Endothelial cell of umbilical vein (primary cell): Measurements from ENCODE around the gene TSSC4. TPM values are rescaled to one million over a fixed set of nuclear protein-coding genes. Genes with fewer than 3 reads are reported as not detected.

Experiments used
- BruUV-seq: library from RNA; stranded (reverse); fragments of 400-500 nt; replicated peaks from 2 replicates; lab custom pipeline; 2021; lab: Mats Ljungman, UMichigan
- CTCF ChIA-PET: fragments of 300-600, 350-600 bp; sonication (Branson Sonifier 250); formaldehyde crosslinking; loops from one replicate; lab custom pipeline; 2021; ENCODE audit warnings: antibody characterized with exemption, inconsistent platforms; lab: Charles Lee
- POLR2A ChIA-PET: fragments of 300-600, 350-600 bp; sonication (Branson Sonifier 250); formaldehyde crosslinking; loops from one replicate; lab custom pipeline; 2021; ENCODE audit warnings: antibody characterized with exemption, inconsistent platforms; lab: Charles Lee
- DNase-seq: peaks from one replicate; pipeline ENCODE4 v3.0.0-alpha.2; 2011; ENCODE audit warnings: low read depth, low spot score
- FAIRE-seq: peaks from 2 replicates; lab custom pipeline; 2011; peaks lifted over from hg19 to GRCh38; lab: Jason Lieb, UNC
- H2AFZ ChIP-seq: 2 replicates; pipeline ENCODE4 v1.6.0; 2012; ENCODE audit warnings: low read depth, low read length, control low read depth, inconsistent platforms
- H3K27ac ChIP-seq: 2 replicates; pipeline ENCODE4 v1.5.1; 2011; ENCODE audit warnings: low read depth, mild to moderate bottlenecking, control low read depth, low read length, moderate library complexity; ENCODE audit not compliant: insufficient read depth
- H3K27me3 ChIP-seq, 2 experiments: 2 replicates each; pipeline versions ENCODE4 v1.6.0 to v1.6.1; 2011; ENCODE audit warnings: low read length in 2 of 2, mixed read lengths in 1 of 2; ENCODE audit not compliant: control insufficient read depth in 2 of 2, insufficient read depth in 2 of 2
- H3K36me3 ChIP-seq, 2 experiments: 2 replicates in 1 of 2; 3 replicates in 1 of 2; pipeline ENCODE4 v1.5.1; 2011; ENCODE audit warnings: low read length in 2 of 2, mild to moderate bottlenecking in 1 of 2, moderate library complexity in 1 of 2; ENCODE audit not compliant: control insufficient read depth in 2 of 2, insufficient read depth in 2 of 2; ENCODE audit errors: extremely low read depth in 1 of 2
- H3K4me1 ChIP-seq: 3 replicates; pipeline ENCODE4 v1.5.1; 2011; ENCODE audit warnings: mild to moderate bottlenecking, low read length; ENCODE audit not compliant: control insufficient read depth, insufficient read depth; ENCODE audit errors: extremely low read depth
- H3K4me2 ChIP-seq: 2 replicates; pipeline ENCODE4 v1.6.1; 2011; ENCODE audit warnings: low read length, control low read depth, mixed read lengths; ENCODE audit not compliant: insufficient read depth
- H3K4me3 ChIP-seq, 3 experiments: fragments of 200-600 bp in 1 of 3; sonication (generic), shearing (Covaris generic) in 1 of 3; replicated peaks in 1 of 3; 2 replicates each; pipeline ENCODE4 v1.5.1; 2011 to 2016; ENCODE audit warnings: control low read depth in 3 of 3, low read length in 3 of 3, mild to moderate bottlenecking in 2 of 3, inconsistent platforms in 1 of 3, low read depth in 1 of 3, moderate library complexity in 1 of 3; ENCODE audit not compliant: insufficient read depth in 1 of 3
- H3K79me2 ChIP-seq: 2 replicates; pipeline ENCODE4 v1.6.0; 2012; ENCODE audit warnings: low read length, inconsistent platforms; ENCODE audit not compliant: control insufficient read depth, insufficient read depth
- H3K9ac ChIP-seq: replicated peaks from 2 replicates; pipeline ENCODE3; 2011; ENCODE audit warnings: low read length, control low read depth; ENCODE audit not compliant: insufficient read depth; ENCODE audit errors: extremely low read depth
- H3K9me1 ChIP-seq: replicated peaks from 3 replicates; pipeline ENCODE4 v1.6.0; 2011; ENCODE audit warnings: mild to moderate bottlenecking, low read length; ENCODE audit not compliant: control insufficient read depth, insufficient read depth; ENCODE audit errors: extremely low read depth
- H3K9me3 ChIP-seq: replicated peaks from 2 replicates; pipeline ENCODE4 v1.5.1; 2012; ENCODE audit warnings: low read length, inconsistent platforms; ENCODE audit not compliant: control insufficient read depth, insufficient read depth
- H4K20me1 ChIP-seq: replicated peaks from 2 replicates; pipeline ENCODE3; 2011; ENCODE audit warnings: mild to moderate bottlenecking, low read length; ENCODE audit not compliant: control insufficient read depth, insufficient read depth; ENCODE audit errors: extremely low read depth
- FOS ChIP-seq: IDR thresholded peaks from 2 replicates; pipeline ENCODE4 v1.6.1; 2011; ENCODE audit warnings: mild to moderate bottlenecking, low read length, moderate library complexity, borderline replicate concordance; ENCODE audit not compliant: insufficient read depth
- GATA2 ChIP-seq: IDR thresholded peaks from 2 replicates; pipeline ENCODE4 v1.7.0; 2011; ENCODE audit warnings: low read depth, mild to moderate bottlenecking, moderate library complexity, mixed read lengths, low read length; ENCODE audit not compliant: insufficient read length, insufficient read depth
- JUN ChIP-seq: IDR thresholded peaks from 2 replicates; pipeline ENCODE4 v1.6.1; 2011; ENCODE audit warnings: borderline replicate concordance, low read depth; ENCODE audit not compliant: insufficient read length, insufficient read depth
- POLR2AphosphoS5 ChIP-seq: IDR thresholded peaks from 2 replicates; pipeline ENCODE4 v1.6.1; 2012; ENCODE audit warnings: low read depth, mild to moderate bottlenecking, control low read depth, low read length, moderate library complexity; ENCODE audit not compliant: insufficient read depth
- dilution Hi-C: fragments of 300-500 bp; cut with MboI; formaldehyde crosslinking; loops from one replicate; pipeline ENCODE4 v1.15.0; 2019; ENCODE audit warnings: low sequenced_read_pairs; ENCODE audit not compliant: extremely low pct_ligation_motif_present
- intact Hi-C: fragments of 100-400 bp; cut with micrococcal nuclease; formaldehyde crosslinking; loops from one replicate; pipeline ENCODE4 v1.10.0; 2022
- polyA plus RNA-seq, 4 experiments: library from polyadenylated mRNA; depleted of rRNA in 3 of 4; stranded (reverse) in 3 of 4; unstranded in 1 of 4; fragments of >200 nt; gene quantifications; 2 replicates each; pipeline versions ENCODE4 v1.2.1 to v1.2.3, GENCODE V29; 2011 to 2012; ENCODE audit warnings: missing spikeins in 1 of 4
- total RNA-seq: library from RNA; stranded (reverse); gene quantifications from 2 replicates; pipeline ENCODE4 v1.2.3, GENCODE V29; 2021
- TF ChIP-seq, protein P1 (sequence below): IDR thresholded peaks from 2 replicates; pipeline ENCODE4 v1.6.1; 2011; ENCODE audit not compliant: insufficient read depth, insufficient read length

Gene TSSC4
- total and polyA plus RNA-seq, 2 donors (not counting 3 experiments of a cell fraction or from before 2014, with no cell fraction given) = 42.7 to 59.6 TPM

DNA sequence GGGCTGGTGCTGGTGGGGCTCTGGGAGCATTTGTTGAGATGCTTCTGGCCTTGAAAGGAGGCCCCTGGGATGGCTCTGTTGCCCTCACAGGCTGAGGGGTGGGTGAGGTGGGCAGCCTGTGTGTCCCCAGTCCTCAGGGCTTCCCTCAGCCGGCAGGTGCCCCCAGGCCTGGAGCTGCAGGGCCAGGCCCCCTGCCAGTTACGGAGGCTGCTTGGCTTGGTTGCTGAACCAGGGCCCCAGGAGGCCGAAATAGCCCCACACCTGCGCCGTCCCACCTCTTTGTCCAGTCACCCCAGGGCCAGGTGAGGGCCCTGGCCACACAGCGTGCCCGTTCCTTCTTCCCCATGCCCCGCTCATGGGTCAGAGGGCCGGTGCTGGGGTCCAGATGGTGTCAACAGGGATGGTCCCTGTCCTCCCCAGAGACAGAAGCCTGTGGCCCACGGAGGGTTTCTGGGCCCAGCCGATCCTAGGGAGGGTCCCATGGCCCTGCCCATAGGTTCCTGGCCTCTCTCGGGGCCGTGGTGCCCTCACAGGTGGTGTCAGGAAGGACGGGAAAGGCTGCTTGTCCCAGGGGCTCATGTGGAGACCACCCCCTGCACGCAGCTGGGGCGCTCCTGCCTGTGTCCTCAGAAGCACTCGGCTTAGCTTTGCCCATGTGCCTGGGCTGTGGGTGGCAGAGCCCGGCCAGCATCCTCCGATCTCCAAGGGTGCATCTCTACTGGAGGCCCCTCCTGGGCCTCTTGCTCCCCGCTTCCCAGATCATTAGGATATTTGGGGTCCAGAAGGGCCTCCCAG lies 9.2 kb upstream of the TSSC4 start:
- Histone ChIP-seq H2AFZ (no peak overlapping the region), H3K27me3 (no peaks in the 10 kb centered on the region), H3K9me3 (no peaks in the 10 kb centered on the region), H3K27ac (no peak overlapping the region), H3K9ac (no peak overlapping the region), H3K36me3 (peaks cover 0 to 36% of the 10 kb centered on the region in 2 experiments), H3K79me2 (peaks cover 67% of the 10 kb centered on the region), H3K4me1 (peaks cover 9% of the 10 kb centered on the region), H3K4me2 (no peak overlapping the region), H4K20me1 (no peaks in the 10 kb centered on the region), H3K4me3 (no peak overlapping the region), H3K9me1 (no peaks in the 10 kb centered on the region)
- BruUV-seq = no TSS peak
- intact Hi-C loops = no loop called here
- ChIA-PET POLR2A (no interaction called here), CTCF (no interaction called here)
- TF ChIP-seq JUN (no peak), GATA2 (no peak), FOS (no peak), POLR2AphosphoS5 (no peak)
- TF ChIP-seq, protein P1, sequence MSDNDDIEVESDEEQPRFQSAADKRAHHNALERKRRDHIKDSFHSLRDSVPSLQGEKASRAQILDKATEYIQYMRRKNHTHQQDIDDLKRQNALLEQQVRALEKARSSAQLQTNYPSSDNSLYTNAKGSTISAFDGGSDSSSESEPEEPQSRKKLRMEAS = no peak
- FAIRE-seq = no peak
- DNase-seq = no peak
- dilution Hi-C loops = no loop called here
